ENCODE measurements around the gene MTAP.

Gene MTAP

GRCh38 chr9:21967702-21968101 lies 165.3 kb downstream of the MTAP start:
- in situ Hi-C loops (cut with MboI; ENCODE audit: low sequenced_read_pairs), result no loop called here

- in situ Hi-C loops (cut with MboI; ENCODE audit: low sequenced_read_pairs), result no loop called here
These were observed 166.0 kb downstream of the MTAP start for GRCh38 chr9:21968331-21969010.

- in situ Hi-C loops (cut with MboI; ENCODE audit: low sequenced_read_pairs), result no loop called here
These were observed 166.8 kb downstream of the MTAP start for GRCh38 chr9:21969011-21969940.

- in situ Hi-C loops (cut with MboI; ENCODE audit: low sequenced_read_pairs), result no loop called here
These were observed 167.7 kb downstream of the MTAP start for GRCh38 chr9:21969951-21970799.

- in situ Hi-C loops (cut with MboI; ENCODE audit: low sequenced_read_pairs), result no loop called here
These were observed 168.6 kb downstream of the MTAP start for GRCh38 chr9:21970800-21971640.

- in situ Hi-C loops (cut with MboI; ENCODE audit: low sequenced_read_pairs), result no loop called here
These were observed 169.9 kb downstream of the MTAP start for GRCh38 chr9:21972361-21972760.

- in situ Hi-C loops (cut with MboI; ENCODE audit: low sequenced_read_pairs), result no loop called here
These were observed 171.9 kb downstream of the MTAP start for GRCh38 chr9:21974343-21974721.

- in situ Hi-C loops (cut with MboI; ENCODE audit: low sequenced_read_pairs), result no loop called here
These were observed 172.4 kb downstream of the MTAP start for GRCh38 chr9:21974722-21975409.

GRCh38 chr9:21976334-21976875 lies 174.0 kb downstream of the MTAP start:
- in situ Hi-C loops (cut with MboI; ENCODE audit: low sequenced_read_pairs), result no loop called here

- in situ Hi-C loops (cut with MboI; ENCODE audit: low sequenced_read_pairs), result no loop called here
These were observed 180.0 kb downstream of the MTAP start for GRCh38 chr9:21982391-21982790.

GRCh38 chr9:21982861-21983560 lies 180.6 kb downstream of the MTAP start:
- in situ Hi-C loops (cut with MboI; ENCODE audit: low sequenced_read_pairs), result no loop called here

GRCh38 chr9:21983561-21983935 lies 181.1 kb downstream of the MTAP start:
- in situ Hi-C loops (cut with MboI; ENCODE audit: low sequenced_read_pairs), result no loop called here

- in situ Hi-C loops (cut with MboI; ENCODE audit: low sequenced_read_pairs), result no loop called here
These were observed 181.7 kb downstream of the MTAP start for GRCh38 chr9:21984101-21984500.

GRCh38 chr9:21985964-21986667 lies 183.7 kb downstream of the MTAP start:
- in situ Hi-C loops (cut with MboI; ENCODE audit: low sequenced_read_pairs), result no loop called here
